Vagina (tissue), 2 donors: ENCODE results near the gene ZNF423. TPM values are rescaled to one million over a fixed set of nuclear protein-coding genes. Genes with fewer than 3 reads are reported as not detected.

ENCODE experiments used
- DNase-seq, 2 donors: peaks; one replicate each; pipeline ENCODE4 v3.0.0-alpha.2; 2017; ENCODE audit errors: extremely low spot score in 2 of 2
- H3K27ac ChIP-seq: fragments of 200-600 bp; sonication (generic); one replicate; pipeline ENCODE4 v1.5.1; 2019
- H3K27me3 ChIP-seq: fragments of 200-600 bp; sonication (generic); one replicate; pipeline ENCODE4 v1.5.1; 2019
- H3K36me3 ChIP-seq, 2 donors: fragments of 200-600 bp; sonication (generic); one replicate each; pipeline ENCODE4 v1.5.1; 2017 to 2019
- H3K4me1 ChIP-seq: fragments of 200-600 bp; sonication (generic); one replicate; pipeline ENCODE4 v1.5.1; 2019
- H3K4me3 ChIP-seq, 2 donors: fragments of 200-600 bp; sonication (generic); 1 replicate in 1 of 2; 2 replicates in 1 of 2; pipeline ENCODE4 v1.5.1; 2016 to 2019
- H3K9me3 ChIP-seq: fragments of 200-600 bp; sonication (generic); one replicate; pipeline ENCODE4 v1.5.1; 2019
- CTCF ChIP-seq, 3 experiments: fragments of 450-650 bp in 2 of 3; fragments of 200-600 bp in 1 of 3; sonication (generic) in 1 of 3; IDR thresholded peaks; one replicate each; pipeline ENCODE4 v1.5.1; 2017 to 2019; ENCODE audit warnings: antibody characterized with exemption in 3 of 3, mild to moderate bottlenecking in 2 of 3, moderate library complexity in 2 of 3
- POLR2A ChIP-seq, 2 donors: fragments of 450-650 bp; IDR thresholded peaks; one replicate each; pipeline ENCODE4 v1.6.1; 2017; ENCODE audit warnings: antibody characterized with exemption in 2 of 2, mild to moderate bottlenecking in 2 of 2, moderate library complexity in 2 of 2
- POLR2AphosphoS5 ChIP-seq, 2 donors: sonication (generic); formaldehyde crosslinking; IDR thresholded peaks; one replicate each; pipeline ENCODE4 v1.9.0; 2017; ENCODE audit warnings: antibody characterized with exemption in 2 of 2, mild to moderate bottlenecking in 2 of 2, low read depth in 1 of 2; ENCODE audit not compliant: insufficient read depth in 1 of 2
- intact Hi-C: fragments of 100-400 bp; cut with DNase I; formaldehyde crosslinking; loops from one replicate; pipeline ENCODE4 v1.15.1; 2023
- total RNA-seq: library from RNA; depleted of rRNA; stranded (reverse); fragments of >200 nt; gene quantifications from one replicate; pipeline ENCODE4 v1.2.3, GENCODE V29; 2016

The ZNF423 gene
- total RNA-seq, 1 donor from 2014 or later: 10.3 TPM

- intact Hi-C loops: no loop called here
- TF ChIP-seq CTCF (IDR thresholded peaks at IDR 0.05) (no peak), POLR2A (IDR thresholded peaks at IDR 0.05) (no peak), POLR2AphosphoS5 (IDR thresholded peaks at IDR 0.05; ENCODE audit: insufficient read depth in 1 of 2, low read depth in 1 of 2) (no peak)
- no peak overlapping the region for H3K4me3 ChIP-seq
- H3K27me3 ChIP-seq: no peaks in the 10 kb centered on the region
- no peaks in the 10 kb centered on the region for H3K9me3 ChIP-seq
- peak overlapping the region; percentile 52 for H3K27ac ChIP-seq
- DNase-seq: no peak
- peaks cover 36% of the 10 kb centered on the region for H3K4me1 ChIP-seq
- H3K36me3 ChIP-seq: no peaks in the 10 kb centered on the region
These were observed 309.2 kb downstream of the ZNF423 start for GRCh38 chr16:49546735-49547134.

GRCh38 chr16:49545741-49546448 lies 310.0 kb downstream of the ZNF423 start:
- Histone ChIP-seq H3K27ac (peak overlapping the region; percentile 69), H3K9me3 (no peaks in the 10 kb centered on the region), H3K36me3 (no peaks in the 10 kb centered on the region), H3K4me1 (peaks cover 36% of the 10 kb centered on the region), H3K27me3 (no peaks in the 10 kb centered on the region), H3K4me3 (no peak overlapping the region)
- TF ChIP-seq POLR2A (IDR thresholded peaks at IDR 0.05): no peak
- no peak for TF ChIP-seq CTCF (IDR thresholded peaks at IDR 0.05)
- TF ChIP-seq POLR2AphosphoS5 (IDR thresholded peaks at IDR 0.05; ENCODE audit: insufficient read depth in 1 of 2, low read depth in 1 of 2): peak in 1 of 2 donors; percentile 14
- no peak for DNase-seq
- intact Hi-C loops: no loop called here

GRCh38 chr16:49545243-49545642 lies 310.7 kb downstream of the ZNF423 start:
- Histone ChIP-seq H3K27me3 (no peaks in the 10 kb centered on the region), H3K27ac (peak overlapping the region; percentile 69), H3K4me3 (no peak overlapping the region), H3K4me1 (peaks cover 36% of the 10 kb centered on the region), H3K9me3 (no peaks in the 10 kb centered on the region), H3K36me3 (no peaks in the 10 kb centered on the region)
- no peak for DNase-seq
- intact Hi-C loops: no loop called here
- TF ChIP-seq POLR2AphosphoS5 (IDR thresholded peaks at IDR 0.05; ENCODE audit: insufficient read depth in 1 of 2, low read depth in 1 of 2) (no peak), CTCF (IDR thresholded peaks at IDR 0.05) (no peak), POLR2A (IDR thresholded peaks at IDR 0.05) (no peak)

GRCh38 chr16:49544828-49545227 lies 311.1 kb downstream of the ZNF423 start:
- Histone ChIP-seq H3K4me1 (peaks cover 36% of the 10 kb centered on the region), H3K27me3 (no peaks in the 10 kb centered on the region), H3K4me3 (no peak overlapping the region), H3K9me3 (no peaks in the 10 kb centered on the region), H3K36me3 (no peaks in the 10 kb centered on the region), H3K27ac (peak overlapping the region; percentile 69)
- DNase-seq: no peak
- intact Hi-C loops: no loop called here
- TF ChIP-seq CTCF (IDR thresholded peaks at IDR 0.05) (no peak), POLR2AphosphoS5 (IDR thresholded peaks at IDR 0.05; ENCODE audit: insufficient read depth in 1 of 2, low read depth in 1 of 2) (no peak), POLR2A (IDR thresholded peaks at IDR 0.05) (no peak)

GRCh38 chr16:49543631-49543946 lies 312.3 kb downstream of the ZNF423 start:
- peak overlapping the region; percentile 69 for H3K27ac ChIP-seq
- no peaks in the 10 kb centered on the region for H3K9me3 ChIP-seq
- intact Hi-C loops: no loop called here

More at GRCh38 chr16:49543631-49543946, 312.3 kb downstream of the ZNF423 start:
- Histone ChIP-seq H3K4me3 (no peak overlapping the region), H3K4me1 (peaks cover 36% of the 10 kb centered on the region), H3K36me3 (no peaks in the 10 kb centered on the region), H3K27me3 (no peaks in the 10 kb centered on the region)
- TF ChIP-seq POLR2AphosphoS5 (IDR thresholded peaks at IDR 0.05; ENCODE audit: insufficient read depth in 1 of 2, low read depth in 1 of 2) (no peak), CTCF (IDR thresholded peaks at IDR 0.05) (no peak), POLR2A (IDR thresholded peaks at IDR 0.05) (no peak)
- DNase-seq: no peak
